GM20000 (cell line): ENCODE results near the gene SLC6A5.

Experiments used
- DNase-seq: peaks from one replicate; pipeline ENCODE4 v3.0.0; 2012; ENCODE audit warnings: low spot score
- TF ChIP-seq, protein P1 (sequence below): IDR thresholded peaks from 2 replicates; pipeline ENCODE4 v1.5.1; 2012; ENCODE audit warnings: mild to moderate bottlenecking, control low read depth; ENCODE audit errors: extremely low read depth, missing control alignments

SLC6A5 gene

DNA sequence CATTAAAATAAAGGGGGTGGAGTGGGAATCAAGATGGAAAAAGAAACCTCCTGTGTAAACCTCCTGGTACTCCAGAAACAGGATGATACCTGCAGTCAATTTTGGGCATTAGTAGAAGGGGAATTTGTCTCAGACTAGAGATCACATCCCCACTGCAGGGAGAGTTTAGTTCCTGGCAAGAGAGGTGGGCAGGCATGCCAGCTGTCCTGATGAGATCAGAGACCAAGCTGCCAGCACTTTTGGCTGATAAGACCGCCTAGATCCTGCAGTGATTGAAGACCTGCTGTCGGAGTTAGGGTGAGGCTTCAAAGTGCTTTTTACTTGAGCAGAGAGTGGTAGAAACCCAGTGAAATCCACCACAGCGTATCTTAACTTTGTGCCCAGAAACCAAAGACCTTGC lies 40.3 kb downstream of the SLC6A5 start:
- TF ChIP-seq, protein P1, sequence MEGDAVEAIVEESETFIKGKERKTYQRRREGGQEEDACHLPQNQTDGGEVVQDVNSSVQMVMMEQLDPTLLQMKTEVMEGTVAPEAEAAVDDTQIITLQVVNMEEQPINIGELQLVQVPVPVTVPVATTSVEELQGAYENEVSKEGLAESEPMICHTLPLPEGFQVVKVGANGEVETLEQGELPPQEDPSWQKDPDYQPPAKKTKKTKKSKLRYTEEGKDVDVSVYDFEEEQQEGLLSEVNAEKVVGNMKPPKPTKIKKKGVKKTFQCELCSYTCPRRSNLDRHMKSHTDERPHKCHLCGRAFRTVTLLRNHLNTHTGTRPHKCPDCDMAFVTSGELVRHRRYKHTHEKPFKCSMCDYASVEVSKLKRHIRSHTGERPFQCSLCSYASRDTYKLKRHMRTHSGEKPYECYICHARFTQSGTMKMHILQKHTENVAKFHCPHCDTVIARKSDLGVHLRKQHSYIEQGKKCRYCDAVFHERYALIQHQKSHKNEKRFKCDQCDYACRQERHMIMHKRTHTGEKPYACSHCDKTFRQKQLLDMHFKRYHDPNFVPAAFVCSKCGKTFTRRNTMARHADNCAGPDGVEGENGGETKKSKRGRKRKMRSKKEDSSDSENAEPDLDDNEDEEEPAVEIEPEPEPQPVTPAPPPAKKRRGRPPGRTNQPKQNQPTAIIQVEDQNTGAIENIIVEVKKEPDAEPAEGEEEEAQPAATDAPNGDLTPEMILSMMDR: no peak
- no peak for DNase-seq

DNA sequence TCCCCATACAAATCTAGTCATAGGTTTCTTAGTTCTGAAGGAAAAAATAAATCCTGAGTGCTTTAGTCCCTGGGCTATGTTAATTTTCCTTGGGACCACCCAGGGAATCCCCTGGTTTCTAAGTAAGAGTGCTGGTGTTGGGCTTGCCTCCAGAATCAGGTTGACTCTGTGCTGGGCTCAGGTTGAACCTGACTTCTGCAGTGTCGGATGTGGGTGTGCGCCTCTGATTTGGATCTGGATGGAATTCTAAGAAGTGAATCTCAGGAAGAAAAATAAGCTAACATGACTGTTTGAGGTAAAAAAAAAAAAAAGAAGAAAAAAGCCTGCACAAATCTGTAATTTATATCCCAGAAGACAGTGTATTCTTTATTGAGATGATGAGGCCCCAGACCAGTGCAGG lies 41.0 kb downstream of the SLC6A5 start:
- TF ChIP-seq, protein P1: no peak
- DNase-seq: no peak

DNA sequence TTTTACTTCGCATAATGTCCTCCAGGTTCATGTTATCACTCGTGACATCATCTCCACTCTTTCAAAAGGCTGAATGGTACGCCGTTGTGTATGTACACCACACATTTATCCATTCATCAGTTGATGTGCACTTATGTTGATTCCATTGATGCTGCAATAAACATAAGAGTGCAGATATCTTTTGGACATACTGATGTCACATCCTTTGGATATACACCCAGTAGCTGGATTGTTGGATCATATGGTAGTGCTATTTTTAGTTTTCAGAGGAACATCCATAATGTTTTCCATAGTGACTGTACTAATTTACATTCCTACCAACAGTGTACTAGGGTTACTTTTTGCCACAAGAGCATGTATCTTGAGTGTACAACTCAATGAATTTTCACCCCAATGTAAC lies 45.0 kb downstream of the SLC6A5 start:
- no peak for DNase-seq
- TF ChIP-seq, protein P1: no peak

DNA sequence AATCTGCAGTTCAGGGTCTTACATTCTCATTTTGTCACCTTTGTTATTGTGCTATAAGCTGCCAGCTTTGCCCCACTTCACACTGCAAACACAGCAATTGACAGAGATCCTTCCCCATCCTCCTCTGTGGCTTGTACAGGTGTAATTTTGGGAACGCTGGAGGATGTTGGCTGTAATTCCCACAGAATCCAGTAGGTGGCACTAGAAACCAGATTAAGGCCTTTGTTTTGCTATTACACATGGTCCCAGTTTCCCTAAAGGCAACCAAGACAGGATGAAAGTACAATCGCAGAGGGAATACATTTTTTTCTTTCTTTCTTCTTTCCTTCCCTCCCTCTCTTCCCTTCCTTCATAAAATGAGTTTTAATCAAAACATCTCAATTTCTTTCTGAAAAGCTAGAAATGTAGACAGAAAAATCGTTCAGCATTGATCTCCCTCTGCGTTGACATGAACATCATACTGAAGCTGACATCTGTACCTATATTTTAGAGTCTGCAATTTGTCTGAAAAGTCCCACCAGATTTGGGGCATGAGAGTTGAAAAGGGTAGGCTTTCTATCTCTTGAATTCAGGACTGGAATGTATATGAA lies 48.7 kb downstream of the SLC6A5 start:
- peak; percentile 68 for DNase-seq
- TF ChIP-seq, protein P1: peak; percentile 67

DNA sequence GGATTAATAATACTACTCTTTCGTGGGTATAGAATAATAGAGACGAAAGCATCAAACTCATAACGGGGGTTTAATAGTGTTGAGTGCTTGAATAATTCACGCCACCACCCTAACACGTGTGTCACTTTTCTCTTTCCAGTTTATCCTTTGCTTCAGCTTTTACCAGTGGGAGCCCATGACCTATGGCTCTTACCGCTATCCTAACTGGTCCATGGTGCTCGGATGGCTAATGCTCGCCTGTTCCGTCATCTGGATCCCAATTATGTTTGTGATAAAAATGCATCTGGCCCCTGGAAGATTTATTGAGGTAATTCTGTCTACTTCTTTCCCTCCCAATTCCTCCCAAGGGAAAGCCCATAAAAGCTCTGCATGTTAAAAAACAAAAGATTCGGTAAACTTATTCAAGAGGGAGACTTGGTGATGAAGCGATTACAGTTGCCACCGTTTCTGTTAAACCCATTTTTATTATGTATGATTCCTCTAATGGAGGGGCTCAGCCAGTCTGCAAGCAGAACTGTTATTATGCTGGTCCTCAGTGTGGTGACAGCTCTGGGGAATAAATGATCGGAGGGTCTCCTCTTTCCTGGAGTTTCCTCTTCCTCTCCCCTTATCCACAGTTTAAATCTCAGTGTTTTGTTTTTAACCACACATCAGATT lies 52.9 kb downstream of the SLC6A5 start:
- no peak for DNase-seq
- TF ChIP-seq, protein P1: no peak

DNA sequence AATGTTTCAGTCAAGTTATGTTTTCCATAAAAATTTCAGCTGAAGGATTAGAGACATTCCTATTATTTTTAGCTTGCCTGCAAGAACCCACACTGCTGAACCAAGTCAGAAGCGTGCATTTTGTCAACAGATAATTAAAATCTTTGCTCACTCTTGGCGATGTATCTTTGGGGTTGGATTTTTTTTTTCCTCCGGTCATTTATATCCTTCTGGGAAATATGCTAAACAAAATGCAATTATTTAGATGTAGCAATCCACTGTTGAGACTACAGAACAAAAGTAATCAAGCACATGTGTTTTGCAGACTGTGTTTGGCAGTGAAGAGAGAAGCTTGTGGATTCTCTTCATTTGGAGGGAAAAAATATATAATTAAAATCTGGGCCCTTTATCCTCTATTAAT lies 54.6 kb downstream of the SLC6A5 start:
- TF ChIP-seq, protein P1: no peak

DNA sequence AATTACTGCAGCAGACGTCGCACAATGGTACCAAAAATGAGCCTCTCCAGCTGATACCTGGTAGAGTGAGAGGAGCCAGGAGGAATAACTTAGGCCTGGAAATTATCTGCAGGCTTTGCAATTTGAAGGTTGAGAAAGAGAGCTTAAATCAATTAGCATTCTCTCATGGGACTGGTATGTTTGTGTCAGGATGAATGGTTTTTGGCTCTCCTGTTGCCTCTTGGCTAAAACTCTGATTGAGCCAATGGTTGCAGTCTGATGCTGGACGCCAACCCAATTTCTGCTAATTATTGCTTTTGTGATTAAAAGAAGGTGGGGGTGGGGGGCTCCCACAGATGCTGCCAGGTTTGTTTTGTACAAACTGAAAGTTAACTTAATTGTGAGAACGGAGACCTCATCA lies 57.5 kb downstream of the SLC6A5 start:
- TF ChIP-seq, protein P1: no peak
- DNase-seq: no peak

More for the DNA sequence above, 54.6 kb downstream of the SLC6A5 start:
- no peak for DNase-seq
